ENCODE data around the gene ITPRIPL2. TPM values are rescaled to one million over a fixed set of nuclear protein-coding genes. Genes with fewer than 3 reads are reported as not detected.

ITPRIPL2 gene
- total and polyA plus RNA-seq, 2 of the 13 experiments (the other 11 are each of a cell fraction or from before 2014, with no cell fraction given): 5.9 to 12.6 TPM

GRCh38 chr16:19094542-19095365, 19.0 kb upstream of the ITPRIPL2 start (continued):
- TF ChIP-seq, protein P1, sequence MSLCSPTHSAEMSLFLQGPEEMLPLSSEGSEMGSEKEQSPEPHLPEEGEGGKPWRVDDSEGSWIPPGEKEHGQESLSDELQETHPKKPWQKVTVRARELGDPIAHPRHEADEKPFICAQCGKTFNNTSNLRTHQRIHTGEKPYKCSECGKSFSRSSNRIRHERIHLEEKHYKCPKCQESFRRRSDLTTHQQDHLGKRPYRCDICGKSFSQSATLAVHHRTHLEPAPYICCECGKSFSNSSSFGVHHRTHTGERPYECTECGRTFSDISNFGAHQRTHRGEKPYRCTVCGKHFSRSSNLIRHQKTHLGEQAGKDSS (CRISPR knock-in tag; IDR thresholded peaks at IDR 0.05; ENCODE audit: borderline replicate concordance, low read depth): no peak
- TF ChIP-seq ELF1 (CRISPR knock-in tag; IDR thresholded peaks at IDR 0.05) (peak; percentile 55; the same call in 1 of the 2 replicates), ZNF331 (CRISPR knock-in tag; IDR thresholded peaks at IDR 0.05) (0 out of 2 replicates have a peak, but pooled peaks have one; percentile 18), ELF4 (CRISPR knock-in tag; IDR thresholded peaks at IDR 0.05; ENCODE audit: borderline replicate concordance) (0 out of 2 replicates have a peak, but pooled peaks have one; percentile 24), MAFG (CRISPR knock-in tag; IDR thresholded peaks at IDR 0.05) (no peak), JUND (CRISPR knock-in tag; IDR thresholded peaks at IDR 0.05) (no peak), ZEB1 (IDR thresholded peaks at IDR 0.05; ENCODE audit: insufficient replicate concordance, low read depth) (no peak), NR2C2 (CRISPR knock-in tag; IDR thresholded peaks at IDR 0.05; ENCODE audit: borderline replicate concordance) (peak; percentile 32; the same call in 1 of the 2 replicates), NONO (IDR thresholded peaks at IDR 0.05) (no peak), NONO (CRISPR knock-in tag; conservative IDR thresholded peaks at IDR 0.05) (no peak), ZNF574 (CRISPR knock-in tag; IDR thresholded peaks at IDR 0.05) (no peak), AGO2 (optimal IDR thresholded peaks at IDR 0.05; ENCODE audit: low read depth, low read length) (no peak), ZNF784 (CRISPR knock-in tag; IDR thresholded peaks at IDR 0.05; ENCODE audit: borderline replicate concordance) (0 out of 2 replicates have a peak, but pooled peaks have one; percentile 15), FOXA1 (IDR thresholded peaks at IDR 0.05) (no peak), FOXA1 (CRISPR knock-in tag; IDR thresholded peaks at IDR 0.05) (peak; percentile 40; the same call in 1 of the 2 replicates), KDM6A (CRISPR knock-in tag; IDR thresholded peaks at IDR 0.05; ENCODE audit: low read depth) (no peak), ARID3A (IDR thresholded peaks at IDR 0.05; ENCODE audit: low read depth, low read length) (peak; percentile 48; the same call in 1 of the 2 replicates)
- TF ChIP-seq, protein P2, sequence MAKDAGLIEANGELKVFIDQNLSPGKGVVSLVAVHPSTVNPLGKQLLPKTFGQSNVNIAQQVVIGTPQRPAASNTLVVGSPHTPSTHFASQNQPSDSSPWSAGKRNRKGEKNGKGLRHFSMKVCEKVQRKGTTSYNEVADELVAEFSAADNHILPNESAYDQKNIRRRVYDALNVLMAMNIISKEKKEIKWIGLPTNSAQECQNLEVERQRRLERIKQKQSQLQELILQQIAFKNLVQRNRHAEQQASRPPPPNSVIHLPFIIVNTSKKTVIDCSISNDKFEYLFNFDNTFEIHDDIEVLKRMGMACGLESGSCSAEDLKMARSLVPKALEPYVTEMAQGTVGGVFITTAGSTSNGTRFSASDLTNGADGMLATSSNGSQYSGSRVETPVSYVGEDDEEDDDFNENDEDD (CRISPR knock-in tag; IDR thresholded peaks at IDR 0.05; ENCODE audit: borderline replicate concordance): no peak
- TF ChIP-seq, protein P3, sequence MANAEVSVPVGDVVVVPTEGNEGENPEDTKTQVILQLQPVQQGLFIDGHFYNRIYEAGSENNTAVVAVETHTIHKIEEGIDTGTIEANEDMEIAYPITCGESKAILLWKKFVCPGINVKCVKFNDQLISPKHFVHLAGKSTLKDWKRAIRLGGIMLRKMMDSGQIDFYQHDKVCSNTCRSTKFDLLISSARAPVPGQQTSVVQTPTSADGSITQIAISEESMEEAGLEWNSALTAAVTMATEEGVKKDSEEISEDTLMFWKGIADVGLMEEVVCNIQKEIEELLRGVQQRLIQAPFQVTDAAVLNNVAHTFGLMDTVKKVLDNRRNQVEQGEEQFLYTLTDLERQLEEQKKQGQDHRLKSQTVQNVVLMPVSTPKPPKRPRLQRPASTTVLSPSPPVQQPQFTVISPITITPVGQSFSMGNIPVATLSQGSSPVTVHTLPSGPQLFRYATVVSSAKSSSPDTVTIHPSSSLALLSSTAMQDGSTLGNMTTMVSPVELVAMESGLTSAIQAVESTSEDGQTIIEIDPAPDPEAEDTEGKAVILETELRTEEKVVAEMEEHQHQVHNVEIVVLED (CRISPR knock-in tag; IDR thresholded peaks at IDR 0.05; ENCODE audit: borderline replicate concordance): peak; percentile 37; the same call in 1 of the 2 replicates

All from HepG2 (cell line).